Measurements from ENCODE around the gene SRSF9. TPM values are rescaled to one million over a fixed set of nuclear protein-coding genes. Genes with fewer than 3 reads are reported as not detected.
A peak's percentile ranks its signal among the peaks of the same experiment; 100 is the strongest.

Gene SRSF9
- total RNA-seq, 1 experiment from 2014 or later = 231 TPM

DNA sequence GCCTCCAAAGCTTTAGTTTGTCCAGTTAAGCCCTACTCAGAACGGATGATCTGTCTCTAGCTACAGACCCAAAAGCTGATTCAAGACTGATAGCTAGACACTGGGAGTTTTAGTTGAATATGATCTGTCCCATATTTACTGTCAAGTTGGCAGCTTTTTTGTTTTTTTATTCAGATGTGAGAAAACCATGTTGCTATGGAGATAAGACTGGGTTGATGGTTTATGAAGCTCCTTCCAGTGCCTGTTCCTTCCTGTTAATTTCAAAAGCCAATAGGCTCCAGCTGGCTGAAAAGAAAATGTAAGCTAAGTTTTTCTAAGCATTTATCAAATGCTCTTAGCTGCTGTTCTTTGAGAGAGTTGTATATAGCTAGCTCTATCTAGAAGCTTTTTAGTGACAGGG, 31.0 kb upstream of the SRSF9 start:
- Histone ChIP-seq H2AFZ (no peak overlapping the region), H3K9me3 (ENCODE audit: insufficient read depth, low read depth) (no peaks in the 10 kb centered on the region), H3F3A (ENCODE audit: insufficient read depth, low read depth) (peaks cover 35% of the 10 kb centered on the region), H3K27me3 (ENCODE audit: insufficient read depth, low read depth) (no peaks in the 10 kb centered on the region), H3K4me2 (no peak overlapping the region), H3K4me3 (no peak overlapping the region), H3K79me2 (ENCODE audit: low read depth) (peaks cover 30% of the 10 kb centered on the region), H3K4me1 (replicated peaks; ENCODE audit: insufficient read depth) (peaks cover 15% of the 10 kb centered on the region), H4K20me1 (ENCODE audit: insufficient read depth) (peaks cover 23% of the 10 kb centered on the region), H3K9me2 (ENCODE audit: insufficient read depth) (no peaks in the 10 kb centered on the region), H3K27ac (no peak overlapping the region), H3K36me3 (ENCODE audit: low read depth) (peaks cover 8% of the 10 kb centered on the region; the same call in 1 of the 2 replicates)
- intact Hi-C loops (cut with micrococcal nuclease; ENCODE audit: unreplicated experiment) = no loop called here
- no TSS peak for BruUV-seq (replicated peaks)
- TF ChIP-seq, protein P1, sequence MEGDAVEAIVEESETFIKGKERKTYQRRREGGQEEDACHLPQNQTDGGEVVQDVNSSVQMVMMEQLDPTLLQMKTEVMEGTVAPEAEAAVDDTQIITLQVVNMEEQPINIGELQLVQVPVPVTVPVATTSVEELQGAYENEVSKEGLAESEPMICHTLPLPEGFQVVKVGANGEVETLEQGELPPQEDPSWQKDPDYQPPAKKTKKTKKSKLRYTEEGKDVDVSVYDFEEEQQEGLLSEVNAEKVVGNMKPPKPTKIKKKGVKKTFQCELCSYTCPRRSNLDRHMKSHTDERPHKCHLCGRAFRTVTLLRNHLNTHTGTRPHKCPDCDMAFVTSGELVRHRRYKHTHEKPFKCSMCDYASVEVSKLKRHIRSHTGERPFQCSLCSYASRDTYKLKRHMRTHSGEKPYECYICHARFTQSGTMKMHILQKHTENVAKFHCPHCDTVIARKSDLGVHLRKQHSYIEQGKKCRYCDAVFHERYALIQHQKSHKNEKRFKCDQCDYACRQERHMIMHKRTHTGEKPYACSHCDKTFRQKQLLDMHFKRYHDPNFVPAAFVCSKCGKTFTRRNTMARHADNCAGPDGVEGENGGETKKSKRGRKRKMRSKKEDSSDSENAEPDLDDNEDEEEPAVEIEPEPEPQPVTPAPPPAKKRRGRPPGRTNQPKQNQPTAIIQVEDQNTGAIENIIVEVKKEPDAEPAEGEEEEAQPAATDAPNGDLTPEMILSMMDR (conservative IDR thresholded peaks at IDR 0.05) = no peak
- TF ChIP-seq EZH2 (IDR thresholded peaks at IDR 0.05; ENCODE audit: low read depth) = no peak
- POLR2A ChIA-PET (ENCODE audit: unreplicated experiment) = interaction anchor here (0.6 kb wide), 2 partner anchors 17 to 299 kb away, joined by 3 to 6 read pairs; partner anchors contain the start of gene RPLP0
- no peak for DNase-seq
- CTCF ChIA-PET = no interaction called here

DNA sequence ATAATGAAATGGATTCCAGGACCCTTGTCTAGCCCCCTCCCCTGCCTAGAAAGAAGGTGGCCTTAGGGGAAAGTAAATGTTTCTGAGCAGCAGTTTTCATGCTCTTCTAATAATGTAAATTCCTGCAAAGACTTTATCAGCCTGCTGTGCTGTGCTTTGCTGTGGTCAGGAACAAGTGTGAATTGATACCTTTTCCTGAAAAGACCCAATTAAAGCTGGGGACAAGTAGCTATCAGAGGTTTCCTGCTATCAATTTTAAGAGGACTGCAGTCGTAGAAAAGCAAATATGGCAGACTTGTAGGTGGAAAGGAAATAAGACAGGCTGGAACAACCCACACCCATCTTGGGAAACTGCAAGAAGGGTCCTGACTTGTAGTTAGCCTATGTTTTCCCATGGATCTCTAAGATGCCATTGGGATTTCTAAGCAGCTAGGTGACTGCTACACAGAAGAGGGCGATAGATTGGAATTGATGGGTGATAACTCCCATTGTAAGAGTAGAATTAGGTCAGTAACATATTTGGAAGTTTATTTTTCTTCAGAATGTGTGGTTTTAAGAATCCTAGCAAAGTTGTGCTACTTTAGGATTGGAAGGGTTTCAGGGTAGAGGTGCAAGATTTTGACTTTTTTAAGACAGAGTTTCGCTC, 29.4 kb upstream of the SRSF9 start:
- H3K36me3 ChIP-seq (ENCODE audit: low read depth) = peaks cover 8% of the 10 kb centered on the region; the same call in 1 of the 2 replicates
- POLR2A ChIA-PET (ENCODE audit: unreplicated experiment) = no interaction called here
- CTCF ChIA-PET = interaction anchor here (0.6 kb wide), 1 partner anchor 205 kb away, joined by 5 read pairs; no protein-coding TSS in a partner anchor
- H3K4me2 ChIP-seq = no peak overlapping the region
- BruUV-seq (replicated peaks) = no TSS peak
- no peak overlapping the region for H2AFZ ChIP-seq
- peaks cover 45% of the 10 kb centered on the region for H3K79me2 ChIP-seq (ENCODE audit: low read depth)
- H3K27ac ChIP-seq = no peak overlapping the region
- TF ChIP-seq EZH2 (IDR thresholded peaks at IDR 0.05; ENCODE audit: low read depth) = no peak
- TF ChIP-seq, protein P1 (conservative IDR thresholded peaks at IDR 0.05) = no peak
- no peaks in the 10 kb centered on the region for H3K9me2 ChIP-seq (ENCODE audit: insufficient read depth)
- DNase-seq = no peak
- peaks cover 23% of the 10 kb centered on the region for H3K4me1 ChIP-seq (replicated peaks; ENCODE audit: insufficient read depth)
- no peaks in the 10 kb centered on the region for H3K27me3 ChIP-seq (ENCODE audit: insufficient read depth, low read depth)
- intact Hi-C loops (cut with micrococcal nuclease; ENCODE audit: unreplicated experiment) = no loop called here
- no peaks in the 10 kb centered on the region for H3K9me3 ChIP-seq (ENCODE audit: insufficient read depth, low read depth)
- H3F3A ChIP-seq (ENCODE audit: insufficient read depth, low read depth) = peaks cover 35% of the 10 kb centered on the region
- H3K4me3 ChIP-seq = no peak overlapping the region
- peaks cover 23% of the 10 kb centered on the region for H4K20me1 ChIP-seq (ENCODE audit: insufficient read depth)

DNA sequence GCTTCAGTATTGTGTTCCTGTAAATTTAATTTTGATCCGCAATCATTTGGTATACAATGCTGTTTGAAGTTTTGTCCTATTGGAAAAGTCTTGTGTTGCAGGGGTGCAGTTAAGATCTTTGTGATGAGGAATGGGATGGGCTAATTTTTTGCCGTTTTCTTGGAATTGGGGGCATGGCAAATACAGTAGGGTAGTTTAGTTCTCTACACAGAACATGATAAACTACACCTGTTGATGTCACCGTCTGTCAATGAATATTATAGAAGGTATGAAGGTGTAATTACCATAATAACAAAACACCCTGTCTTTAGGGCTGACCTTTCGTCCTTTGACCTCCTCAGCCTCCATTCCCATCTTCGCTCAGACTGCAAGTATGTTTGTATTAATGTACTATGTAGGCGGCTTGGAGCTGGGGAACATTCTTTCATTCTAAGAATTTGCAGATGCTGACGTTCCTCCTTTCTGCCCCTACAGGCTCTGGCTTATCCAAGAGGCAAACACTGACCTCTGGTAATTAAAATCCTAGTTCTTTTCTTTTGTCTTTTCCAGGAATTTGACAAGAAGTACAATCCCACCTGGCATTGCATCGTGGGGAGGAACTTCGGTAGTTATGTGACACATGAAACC, 28.1 kb upstream of the SRSF9 start:
- BruUV-seq (replicated peaks) = no TSS peak
- CTCF ChIA-PET = no interaction called here

More for the DNA sequence above, 28.1 kb upstream of the SRSF9 start:
- peak overlapping the region; percentile 91 for H3K4me3 ChIP-seq
- DNase-seq = no peak
- no peaks in the 10 kb centered on the region for H3K9me3 ChIP-seq (ENCODE audit: insufficient read depth, low read depth)
- POLR2A ChIA-PET (ENCODE audit: unreplicated experiment) = no interaction called here
- no peaks in the 10 kb centered on the region for H3K9me2 ChIP-seq (ENCODE audit: insufficient read depth)
- H3F3A ChIP-seq (ENCODE audit: insufficient read depth, low read depth) = peaks cover 35% of the 10 kb centered on the region
- peaks cover 47% of the 10 kb centered on the region for H3K79me2 ChIP-seq (ENCODE audit: low read depth)
- H3K36me3 ChIP-seq (ENCODE audit: low read depth) = peaks cover 8% of the 10 kb centered on the region; the same call in 1 of the 2 replicates
- peak overlapping the region; percentile 95 for H3K4me2 ChIP-seq
- intact Hi-C loops (cut with micrococcal nuclease; ENCODE audit: unreplicated experiment) = loop anchor here (2.0 kb wide), 1 partner anchor 141 kb away; no protein-coding TSS in a partner anchor
- H3K4me1 ChIP-seq (replicated peaks; ENCODE audit: insufficient read depth) = peaks cover 23% of the 10 kb centered on the region
- H2AFZ ChIP-seq = no peak overlapping the region
- no peak overlapping the region for H3K27ac ChIP-seq
- H4K20me1 ChIP-seq (ENCODE audit: insufficient read depth) = peaks cover 23% of the 10 kb centered on the region
- TF ChIP-seq EZH2 (IDR thresholded peaks at IDR 0.05; ENCODE audit: low read depth) = no peak
- TF ChIP-seq, protein P1 (conservative IDR thresholded peaks at IDR 0.05) = no peak
- H3K27me3 ChIP-seq (ENCODE audit: insufficient read depth, low read depth) = no peaks in the 10 kb centered on the region

Measured in PC-9 (cell line).